Jurkat, Clone E6-1 (cell line): ENCODE measurements around the gene CFAP97.
A peak's percentile ranks its signal among the peaks of the same experiment; 100 is the strongest.

Experiments used
- DNase-seq: peaks from one replicate; pipeline ENCODE4 v3.0.0-alpha.2; 2011; ENCODE audit warnings: low read depth, low spot score
- H3K4me3 ChIP-seq: 2 replicates; pipeline ENCODE4 v1.5.1; 2011; ENCODE audit warnings: mild to moderate bottlenecking, low read length, control low read depth, moderate library complexity

CFAP97 gene

DNA sequence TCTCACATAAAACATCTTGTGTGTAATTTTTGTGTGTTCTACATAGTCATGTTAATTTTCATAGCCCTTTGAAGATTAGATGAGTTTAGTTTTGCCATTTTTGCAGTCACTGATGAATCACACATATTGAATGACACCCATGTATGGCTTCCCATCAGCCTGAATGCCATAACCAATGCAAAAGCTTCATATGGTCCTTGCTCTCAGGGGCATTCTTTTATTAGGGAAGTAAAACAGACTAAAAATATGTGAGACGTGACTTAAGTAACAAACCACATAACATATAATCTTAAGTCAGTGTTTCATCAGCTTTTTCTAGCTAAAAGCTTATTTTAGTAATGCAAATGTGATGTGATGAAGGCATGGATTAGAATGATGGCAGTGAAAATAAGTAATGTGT, 52.5 kb downstream of the CFAP97 start:
- H3K4me3 ChIP-seq, result no peak overlapping the region
- DNase-seq, result no peak

DNA sequence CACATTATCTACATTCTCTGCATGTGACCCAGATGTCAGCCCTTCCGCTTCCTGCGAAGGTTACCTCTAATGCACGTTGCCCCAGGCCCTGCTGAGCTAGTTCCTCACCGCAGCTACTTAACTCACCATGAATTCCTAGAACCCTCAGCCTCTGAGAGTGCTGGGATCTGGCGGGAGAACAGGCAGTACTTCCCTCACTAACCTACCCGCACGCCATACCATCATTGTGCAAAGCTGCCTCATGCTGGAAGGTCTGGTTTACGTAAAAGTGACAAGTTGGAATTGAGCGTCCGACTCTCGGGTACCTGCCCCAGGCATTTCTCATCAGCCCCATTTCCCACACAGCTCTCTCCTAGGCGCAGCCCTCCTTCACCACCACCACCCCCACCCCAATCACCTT, 54.4 kb downstream of the CFAP97 start:
- DNase-seq, result no peak
- H3K4me3 ChIP-seq, result no peak overlapping the region

DNA sequence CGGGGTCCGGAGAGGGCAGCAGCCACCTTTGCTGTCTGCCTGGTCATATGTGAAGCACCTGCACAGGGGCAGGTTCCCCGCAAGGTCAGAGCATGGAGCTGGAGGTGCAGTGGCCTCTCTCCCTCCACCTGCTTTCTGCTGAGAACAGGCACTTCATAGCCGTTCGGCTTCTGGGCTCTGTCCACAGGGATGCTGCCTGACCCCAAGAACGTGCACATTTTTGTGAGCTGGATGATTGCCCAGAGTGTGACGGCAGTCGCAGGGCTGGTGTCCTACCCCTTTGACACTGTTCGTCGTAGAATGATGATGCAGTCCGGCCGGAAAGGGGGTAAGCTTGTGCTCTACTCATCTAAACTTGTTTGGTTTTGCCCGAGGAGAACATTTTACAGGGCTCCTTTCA, 58.2 kb downstream of the CFAP97 start:
- no peak overlapping the region for H3K4me3 ChIP-seq
- no peak for DNase-seq

DNA sequence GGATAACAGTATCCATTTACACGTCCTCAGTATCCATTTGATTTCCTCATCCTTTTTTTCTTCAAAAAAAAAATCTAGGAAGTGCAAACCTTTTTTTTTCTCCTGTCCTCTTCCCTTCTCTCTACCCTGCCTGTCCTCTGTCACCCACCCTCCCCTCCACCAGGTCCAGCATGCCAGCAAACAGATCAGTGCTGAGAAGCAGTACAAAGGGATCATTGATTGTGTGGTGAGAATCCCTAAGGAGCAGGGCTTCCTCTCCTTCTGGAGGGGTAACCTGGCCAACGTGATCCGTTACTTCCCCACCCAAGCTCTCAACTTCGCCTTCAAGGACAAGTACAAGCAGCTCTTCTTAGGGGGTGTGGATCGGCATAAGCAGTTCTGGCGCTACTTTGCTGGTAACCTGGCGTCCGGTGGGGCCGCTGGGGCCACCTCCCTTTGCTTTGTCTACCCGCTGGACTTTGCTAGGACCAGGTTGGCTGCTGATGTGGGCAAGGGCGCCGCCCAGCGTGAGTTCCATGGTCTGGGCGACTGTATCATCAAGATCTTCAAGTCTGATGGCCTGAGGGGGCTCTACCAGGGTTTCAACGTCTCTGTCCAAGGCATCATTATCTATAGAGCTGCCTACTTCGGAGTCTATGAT, 59.1 kb downstream of the CFAP97 start:
- H3K4me3 ChIP-seq, result no peak overlapping the region
- DNase-seq, result no peak

DNA sequence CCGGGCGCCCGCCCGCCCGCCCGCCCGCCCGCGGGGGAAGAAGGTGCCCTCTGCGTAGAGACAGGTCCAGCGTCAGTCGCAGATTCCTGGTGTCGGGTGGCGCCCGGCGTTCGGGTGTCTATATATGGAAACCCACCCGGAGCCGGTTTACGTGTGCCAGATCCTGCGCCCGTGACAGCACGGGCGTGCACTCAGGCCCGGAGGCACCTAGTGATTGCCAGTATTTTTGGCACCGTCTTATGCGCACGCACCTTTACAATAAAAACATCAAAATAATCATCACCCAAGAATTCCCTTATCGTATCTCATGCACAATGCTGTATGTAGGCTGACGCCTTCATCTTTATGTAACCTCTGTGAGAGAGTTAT, 60.2 kb downstream of the CFAP97 start:
- DNase-seq, result no peak
- H3K4me3 ChIP-seq, result peak overlapping the region; percentile 68

DNA sequence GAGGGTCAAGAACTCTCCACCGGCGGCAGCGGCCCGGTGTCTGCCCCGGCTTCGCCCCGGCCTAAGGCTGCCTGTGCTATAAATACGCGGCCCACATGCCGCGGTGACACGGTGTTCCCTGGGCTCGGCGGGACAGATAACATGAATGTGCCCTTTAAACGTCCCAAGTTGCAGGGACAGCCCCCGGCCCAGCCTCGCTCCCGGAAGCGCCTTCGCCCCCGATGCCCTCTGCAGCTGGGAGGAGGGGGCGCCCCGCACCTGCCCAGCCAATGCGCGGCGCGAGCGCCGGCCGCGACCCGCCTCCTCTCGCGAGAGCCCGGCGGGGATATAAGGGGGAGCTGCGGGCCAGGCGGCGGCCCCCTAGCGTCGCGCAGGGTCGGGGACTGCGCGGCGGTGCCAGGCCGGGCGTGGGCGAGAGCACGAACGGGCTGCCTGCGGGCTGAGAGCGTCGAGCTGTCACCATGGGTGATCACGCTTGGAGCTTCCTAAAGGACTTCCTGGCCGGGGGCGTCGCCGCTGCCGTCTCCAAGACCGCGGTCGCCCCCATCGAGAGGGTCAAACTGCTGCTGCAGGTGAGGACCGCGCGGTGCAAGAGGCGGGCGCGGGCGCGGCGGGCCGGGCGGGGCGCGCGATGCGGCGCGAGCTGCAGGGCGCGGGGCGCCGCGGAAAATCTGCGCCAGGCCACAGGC, 60.7 kb downstream of the CFAP97 start, which contains the start of gene SLC25A4:
Gene SLC25A4 (plus strand): TSS at position 355 of the 689 bp plus-strand sequence. CDS start 107 bp downstream, at position 462.
- DNase-seq, result peak; percentile 78
- H3K4me3 ChIP-seq, result peak within 1 kb of the TSS; percentile 68

DNA sequence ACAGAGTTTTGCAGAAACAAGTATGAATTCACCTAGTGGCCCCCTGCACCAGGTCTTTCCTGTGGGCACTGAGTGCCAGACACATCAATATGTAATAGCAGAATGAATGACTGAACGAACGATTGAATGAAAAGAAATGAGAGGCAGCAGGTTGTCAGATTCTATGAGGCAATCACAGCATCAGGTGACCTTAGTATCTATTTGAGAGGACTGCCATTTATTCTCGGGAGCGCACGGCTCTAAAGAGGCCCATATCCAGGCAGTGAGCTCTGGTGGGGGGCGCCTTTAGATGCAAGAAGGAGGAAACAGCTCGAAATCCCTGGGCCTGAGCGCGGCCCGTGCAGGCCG, 61.3 kb downstream of the CFAP97 start:
- DNase-seq, result no peak
- peak overlapping the region; percentile 68 for H3K4me3 ChIP-seq

DNA sequence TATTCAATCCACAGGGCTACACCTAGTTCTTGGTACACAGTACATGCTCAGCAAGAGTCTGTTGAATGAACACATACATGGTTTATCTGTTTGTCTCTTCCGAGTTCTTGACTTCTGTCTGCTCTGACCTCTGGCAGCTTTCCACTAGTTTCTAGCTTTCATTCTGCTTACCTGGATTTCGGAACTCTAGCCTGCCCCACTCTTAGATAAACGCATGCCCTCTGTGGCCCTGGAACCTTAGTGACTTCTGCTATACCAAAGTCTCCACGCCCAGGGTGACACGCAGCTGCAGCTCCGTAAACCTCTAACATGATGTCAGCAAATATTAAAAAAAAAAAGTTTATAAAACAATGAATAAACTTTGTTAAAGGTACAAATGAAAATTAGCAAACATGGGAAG, 62.0 kb downstream of the CFAP97 start:
- H3K4me3 ChIP-seq, result no peak overlapping the region
- no peak for DNase-seq

DNA sequence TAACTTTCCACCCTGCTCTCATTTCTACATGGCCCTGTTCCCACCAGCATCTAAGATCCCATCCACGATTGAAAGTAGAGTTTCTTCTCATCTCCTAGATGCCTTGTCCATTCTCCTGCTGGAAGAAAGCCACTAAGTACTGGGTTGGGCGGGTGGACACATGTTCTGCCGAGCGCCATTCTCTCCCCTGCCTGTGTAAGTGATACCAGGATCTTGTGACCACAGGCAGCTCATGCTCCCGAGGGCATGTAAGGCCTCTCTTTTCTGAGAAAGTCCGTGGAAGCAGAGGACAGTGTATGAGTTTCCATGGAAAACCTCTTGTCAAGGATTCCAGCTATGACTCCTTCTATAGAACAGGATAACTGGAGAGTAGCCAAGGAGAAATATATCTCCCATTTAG, 64.1 kb downstream of the CFAP97 start:
- H3K4me3 ChIP-seq, result no peak overlapping the region
- DNase-seq, result no peak

DNA sequence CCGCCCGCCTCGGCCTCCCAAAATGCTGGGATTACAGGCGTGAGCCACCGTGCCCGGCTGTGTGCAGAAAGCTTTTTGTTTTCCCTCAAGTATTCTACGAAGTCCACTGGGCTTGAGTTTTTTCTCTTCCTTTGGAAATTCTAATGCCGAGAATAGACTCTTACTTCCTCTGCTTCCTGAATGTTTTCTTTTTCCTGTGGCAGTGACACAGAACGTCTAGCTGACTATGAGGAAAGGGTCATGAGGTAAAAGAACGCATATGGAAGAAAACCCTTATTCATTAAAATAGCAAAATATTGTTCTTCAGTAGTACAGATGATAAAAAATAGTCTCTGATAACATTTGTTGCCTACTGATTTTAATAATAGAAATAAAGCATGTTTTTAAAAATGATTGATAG, 65.6 kb downstream of the CFAP97 start:
- no peak overlapping the region for H3K4me3 ChIP-seq
- no peak for DNase-seq

DNA sequence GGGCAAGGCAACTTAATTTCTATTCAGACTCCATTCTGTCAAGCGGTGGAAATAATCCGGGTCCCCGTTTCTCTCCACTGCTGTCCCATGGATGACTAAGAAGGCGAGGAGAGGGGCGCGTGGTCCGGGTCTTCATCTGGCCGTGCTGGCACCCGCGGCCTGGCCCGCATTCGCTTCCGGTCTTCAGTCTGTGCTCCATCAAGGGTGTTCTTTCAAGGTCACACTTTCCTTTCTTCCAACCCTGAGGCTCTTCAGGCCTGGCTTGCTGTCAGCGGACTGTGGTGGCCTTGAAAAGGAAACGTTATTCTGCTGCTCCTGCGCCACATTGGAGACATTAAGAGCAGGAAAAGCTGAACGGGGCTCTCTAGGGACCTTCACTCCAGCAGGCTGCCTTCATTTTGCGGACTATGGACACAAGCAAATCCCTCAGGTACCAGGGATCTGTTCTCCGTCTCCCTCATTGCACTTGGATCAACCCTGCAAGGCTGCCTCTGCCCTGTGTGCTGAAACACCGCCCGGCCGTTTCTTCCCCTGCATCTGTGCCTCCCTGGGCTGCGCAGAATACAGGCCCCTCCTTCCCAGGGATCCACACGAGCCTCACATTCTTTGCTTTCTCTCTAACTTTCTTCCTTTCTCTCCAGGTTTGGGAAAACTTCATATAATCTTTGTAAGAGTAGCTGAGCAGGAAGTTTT, 66.4 kb downstream of the CFAP97 start:
- H3K4me3 ChIP-seq, result no peak overlapping the region
- no peak for DNase-seq

DNA sequence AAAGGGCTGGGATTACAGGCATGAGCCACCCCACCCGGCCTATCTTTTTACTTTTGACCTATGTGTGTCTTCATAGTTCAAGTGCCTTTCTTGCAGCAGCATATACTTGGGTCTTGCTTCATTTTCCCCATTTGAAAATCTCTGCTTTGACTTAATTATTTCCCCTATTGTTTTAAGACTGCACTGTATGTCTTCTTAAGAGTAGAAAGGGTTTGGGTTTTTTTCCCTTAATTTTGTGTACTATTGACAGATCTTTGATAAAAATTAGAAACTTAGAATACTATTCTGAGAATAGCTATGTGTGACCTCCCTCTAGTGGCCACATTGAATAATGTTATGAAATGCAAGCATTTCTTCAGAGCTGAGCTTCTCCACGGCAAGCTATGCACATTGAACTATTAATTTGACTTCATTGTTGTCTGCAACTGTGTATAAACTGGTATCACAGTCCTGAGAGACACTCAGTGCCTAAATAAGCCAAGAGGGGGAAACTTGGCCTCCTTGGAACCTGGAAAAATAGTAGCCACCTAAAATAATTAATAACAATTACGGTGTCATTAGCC, 69.4 kb downstream of the CFAP97 start:
- DNase-seq, result peak; percentile 46
- H3K4me3 ChIP-seq, result no peak overlapping the region

DNA sequence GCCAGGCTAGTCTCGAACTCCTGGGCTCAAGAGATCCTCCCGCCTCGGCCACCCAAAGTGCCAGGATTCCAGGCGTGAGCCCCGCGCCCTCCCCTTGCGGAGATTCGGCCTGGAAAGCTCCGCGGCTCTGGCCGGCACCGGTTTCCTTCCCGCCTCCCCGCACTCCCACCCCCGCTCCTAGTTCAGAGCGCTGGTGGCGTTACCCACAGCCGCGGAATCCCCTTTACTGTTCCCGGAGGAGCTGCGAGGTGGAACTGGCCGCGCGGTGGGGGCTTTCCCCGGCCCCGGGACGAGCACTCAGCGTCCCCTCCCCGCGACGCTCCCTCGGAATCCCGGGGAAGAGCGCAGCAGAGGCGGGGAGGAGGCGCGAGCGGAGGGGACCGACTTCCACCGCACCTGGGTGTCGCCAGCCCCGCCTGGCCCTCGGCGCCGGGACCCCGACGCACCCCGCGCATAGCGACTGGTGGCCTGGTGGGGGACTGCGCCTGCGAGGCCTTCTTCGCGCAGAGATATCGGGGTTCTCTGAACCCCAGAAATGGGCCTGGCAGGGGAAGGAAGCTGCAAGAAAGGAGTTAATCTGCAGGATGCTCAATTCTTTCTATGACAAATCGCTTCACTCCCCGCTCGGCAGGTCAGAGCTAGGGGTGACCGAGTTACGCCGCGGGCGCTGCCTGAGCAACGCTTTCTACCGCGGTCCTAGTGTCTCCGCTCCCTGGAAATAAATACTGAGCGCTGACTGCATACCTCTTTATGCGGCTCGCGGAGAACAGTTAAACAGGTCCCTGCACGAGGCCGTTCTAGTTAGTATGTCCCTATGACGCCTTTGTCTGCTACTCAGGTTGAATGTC, 75.3 kb downstream of the CFAP97 start:
- DNase-seq, result no peak
- H3K4me3 ChIP-seq, result no peak overlapping the region

DNA sequence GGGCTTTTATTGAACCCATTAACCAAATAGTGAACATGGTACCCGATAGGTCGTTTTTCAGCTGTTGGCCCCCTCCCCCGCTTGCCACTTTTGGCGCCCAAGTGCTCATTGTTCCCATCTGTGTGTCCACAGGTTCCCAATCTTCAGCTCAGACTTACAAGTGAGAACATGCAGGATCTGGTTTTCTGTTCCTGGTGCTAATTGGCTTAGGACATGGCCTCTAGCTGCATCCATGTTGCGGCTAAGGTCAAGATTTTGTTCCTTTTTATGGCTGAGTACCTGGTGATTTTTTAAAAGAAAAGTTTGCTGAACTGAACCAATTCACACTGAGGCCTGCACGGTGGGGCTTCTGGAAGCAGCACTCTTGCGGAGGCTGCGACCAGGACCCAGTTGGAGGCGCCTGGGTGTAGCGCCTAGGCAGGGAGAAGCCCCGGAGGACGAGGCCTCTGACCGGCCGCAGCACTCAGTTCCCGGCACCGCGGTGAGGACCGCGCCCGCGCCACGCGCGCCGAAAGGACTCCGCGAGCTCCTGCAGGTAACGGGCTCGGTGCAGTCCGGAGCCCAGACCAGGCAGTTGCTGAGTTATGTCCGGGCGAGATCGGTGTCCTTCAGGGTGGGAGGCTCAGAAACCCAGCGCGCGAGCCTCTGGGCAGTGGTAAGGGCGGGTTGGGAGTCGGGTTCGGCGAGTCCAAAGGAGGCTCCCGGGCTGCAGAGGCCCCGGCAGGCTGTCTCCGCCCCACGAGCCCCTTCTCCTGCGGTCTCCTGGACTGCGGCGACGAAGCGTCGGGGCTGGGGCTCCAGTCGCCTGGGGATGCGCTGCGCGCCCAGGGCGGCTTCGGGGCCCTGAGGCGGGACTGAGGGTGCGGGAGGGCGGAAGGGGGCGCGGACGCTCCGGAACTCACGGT, 76.5 kb downstream of the CFAP97 start:
- no peak for DNase-seq
- no peak overlapping the region for H3K4me3 ChIP-seq

DNA sequence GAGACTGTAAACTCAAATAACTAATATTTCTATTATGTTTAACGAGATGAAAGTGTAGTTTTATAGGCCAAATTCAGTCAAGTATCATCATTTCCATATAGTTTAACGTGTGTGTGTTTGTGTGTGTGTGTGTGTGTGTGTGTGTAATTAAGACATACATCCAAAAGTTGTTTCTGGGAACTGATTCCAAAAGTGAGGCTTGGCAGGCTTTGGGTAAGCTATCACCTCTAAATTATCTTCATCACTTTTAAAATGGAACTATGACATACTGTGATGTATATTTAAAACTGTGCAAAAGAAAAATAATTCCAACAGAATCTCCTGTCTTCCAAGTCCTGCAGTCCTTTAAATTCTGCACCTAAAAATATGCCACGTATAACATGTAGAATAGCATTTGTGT, 79.8 kb downstream of the CFAP97 start:
- no peak overlapping the region for H3K4me3 ChIP-seq
- DNase-seq, result no peak

DNA sequence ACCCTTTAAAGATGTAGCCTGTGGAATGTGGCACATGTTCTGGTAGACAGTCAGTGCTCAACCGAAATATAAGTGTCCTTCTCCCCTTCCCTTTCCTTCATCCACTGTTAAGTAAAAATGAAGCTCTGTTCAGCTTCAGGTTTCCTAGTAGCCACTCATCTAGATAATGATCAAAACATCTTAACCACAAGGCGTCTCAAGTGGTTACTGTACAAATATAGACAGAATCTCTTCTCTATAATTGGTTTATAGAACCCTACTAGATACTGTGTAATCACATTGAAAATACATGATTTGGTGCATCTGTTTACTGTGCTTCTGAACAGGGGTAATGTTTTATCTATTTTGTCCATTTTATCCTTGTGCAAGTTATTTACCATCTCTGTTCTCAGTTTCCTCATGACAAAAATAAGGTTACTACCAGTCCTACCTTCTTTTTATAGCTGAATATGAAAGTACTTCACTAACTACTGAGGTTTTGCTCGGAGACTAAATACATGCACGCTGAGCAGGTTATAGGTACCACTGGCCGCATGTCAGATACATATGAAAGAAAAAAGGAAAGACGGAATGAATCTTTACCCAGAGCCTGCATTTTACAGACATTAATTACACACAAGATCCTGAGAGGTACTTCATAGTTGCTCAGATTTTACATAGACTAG, 81.0 kb downstream of the CFAP97 start:
- H3K4me3 ChIP-seq, result no peak overlapping the region
- DNase-seq, result no peak

DNA sequence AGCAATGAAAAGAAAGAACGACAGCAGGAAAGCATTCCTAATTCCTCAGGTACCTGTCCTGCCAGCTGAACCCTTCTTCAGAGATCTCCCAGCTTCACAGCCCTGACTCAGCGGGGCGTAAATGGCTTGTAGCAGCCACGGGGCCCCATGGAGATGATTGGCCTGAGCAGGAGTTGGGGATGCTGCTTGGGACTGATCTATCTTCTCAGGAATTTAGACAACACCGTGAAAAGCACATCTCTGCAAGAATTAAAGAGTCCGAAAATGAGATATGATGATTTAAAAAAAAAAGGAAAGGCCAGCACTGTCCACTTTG, 83.2 kb downstream of the CFAP97 start:
- no peak for DNase-seq
- H3K4me3 ChIP-seq, result no peak overlapping the region

DNA sequence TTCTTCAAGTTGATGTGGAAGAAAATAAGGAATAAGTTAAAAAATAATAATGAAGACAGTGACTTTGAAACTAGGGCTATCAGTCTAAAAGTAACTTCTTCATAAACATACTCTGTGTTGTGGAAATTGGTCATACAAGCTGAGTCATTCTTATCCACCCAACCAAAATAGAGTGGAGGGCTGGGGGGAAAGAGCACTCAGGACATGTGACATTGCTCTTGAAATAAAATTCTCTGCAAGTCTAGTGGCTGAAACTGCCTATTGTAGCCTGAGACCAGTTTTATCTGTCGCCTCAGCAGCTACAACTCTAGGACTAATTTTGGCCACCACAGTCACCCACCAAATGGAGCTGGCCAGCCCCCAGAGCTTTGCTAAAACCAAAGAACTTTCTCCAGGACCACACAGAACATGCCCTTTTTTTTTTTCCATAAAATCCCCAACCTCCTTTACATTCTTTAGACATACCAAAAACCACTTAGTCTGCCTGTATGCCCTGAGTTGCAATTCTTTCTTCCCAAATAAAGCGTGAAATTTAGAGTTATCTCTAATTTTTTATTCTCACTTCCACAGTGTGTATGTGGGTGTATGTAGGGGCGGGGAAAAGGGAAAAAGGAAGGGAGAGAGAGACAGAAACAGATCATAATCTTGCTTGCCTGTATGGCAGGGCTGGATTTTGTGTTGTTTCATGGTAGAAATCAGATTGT, 83.7 kb downstream of the CFAP97 start:
- no peak for DNase-seq
- no peak overlapping the region for H3K4me3 ChIP-seq
